GM12878 (cell line): ENCODE results near the gene JCHAIN. TPM values are rescaled to one million over a fixed set of nuclear protein-coding genes. Genes with fewer than 3 reads are reported as not detected.

Experiments used
- ATF7 ChIP-seq: fragments of 450-650 bp; IDR thresholded peaks from 2 replicates; pipeline ENCODE4 v1.6.1; 2016; ENCODE audit warnings: low read depth, mild to moderate bottlenecking
- BRCA1 ChIP-seq: IDR thresholded peaks from 2 replicates; pipeline ENCODE4 v1.6.1; 2011; ENCODE audit warnings: low read depth, low read length, improper control_type of control experiment
- CBX5 ChIP-seq: sonication (generic); IDR thresholded peaks from 2 replicates; pipeline ENCODE4 v1.6.1; 2016; ENCODE audit warnings: low read depth, moderate library complexity, mild to moderate bottlenecking, inconsistent platforms
- CEBPB ChIP-seq, 2 experiments: fragments of 150-350 bp in 1 of 2; IDR thresholded peaks; 2 replicates each; pipeline ENCODE4 v1.6.1; 2012 to 2014; ENCODE audit warnings: low read depth in 2 of 2, low read length in 2 of 2, borderline replicate concordance in 1 of 2, inconsistent platforms in 1 of 2
- CREM ChIP-seq: IDR thresholded peaks from 2 replicates; pipeline ENCODE4 v1.6.1; 2014; ENCODE audit warnings: antibody characterized with exemption, low read depth
- EED ChIP-seq: sonication (generic); IDR thresholded peaks from 2 replicates; pipeline ENCODE4 v1.6.1; 2016; ENCODE audit warnings: antibody characterized with exemption, low read depth
- FOXM1 ChIP-seq: IDR thresholded peaks from 2 replicates; pipeline ENCODE4 v1.6.1; 2012; ENCODE audit warnings: low read depth, mild to moderate bottlenecking, inconsistent platforms, low read length, moderate library complexity
- HDAC2 ChIP-seq: fragments of 200-600 bp; sonication (generic); IDR thresholded peaks from 2 replicates; pipeline ENCODE4 v1.6.1; 2017
- IRF3 ChIP-seq: fragments of 450-650 bp; IDR thresholded peaks from 2 replicates; pipeline ENCODE4 v1.6.1; 2014; ENCODE audit warnings: mild to moderate bottlenecking
- JUND ChIP-seq: IDR thresholded peaks from 2 replicates; pipeline ENCODE4 v1.6.1; 2012; ENCODE audit warnings: low read depth, mild to moderate bottlenecking, low read length, improper control_type of control experiment, moderate library complexity
- MYC ChIP-seq: IDR thresholded peaks from 2 replicates; pipeline ENCODE4 v1.6.1; 2011; ENCODE audit warnings: mild to moderate bottlenecking, low read length, moderate library complexity, inconsistent platforms; ENCODE audit not compliant: insufficient read depth, insufficient replicate concordance, insufficient read length, severe bottlenecking
- NFIC ChIP-seq: IDR thresholded peaks from 2 replicates; pipeline ENCODE4 v1.6.1; 2012; ENCODE audit warnings: low read depth, mild to moderate bottlenecking, inconsistent platforms, low read length, moderate library complexity
- POLR2A ChIP-seq: IDR thresholded peaks from 2 replicates; pipeline ENCODE4 v1.6.1; 2011; ENCODE audit warnings: low read depth, mild to moderate bottlenecking, low read length
- POLR2AphosphoS5 ChIP-seq: IDR thresholded peaks from 2 replicates; pipeline ENCODE4 v1.6.1; 2011; ENCODE audit warnings: mild to moderate bottlenecking, low read length, inconsistent platforms
- RAD21 ChIP-seq: IDR thresholded peaks from 2 replicates; pipeline ENCODE4 v1.6.1; 2011; ENCODE audit warnings: mild to moderate bottlenecking, low read depth, low read length, moderate library complexity; ENCODE audit not compliant: insufficient read depth
- SIN3A ChIP-seq: IDR thresholded peaks from 2 replicates; pipeline ENCODE4 v1.6.1; 2012; ENCODE audit warnings: low read depth, low read length, improper control_type of control experiment
- SREBF1 ChIP-seq: IDR thresholded peaks from 2 replicates; pipeline ENCODE4 v1.6.1; 2012; ENCODE audit warnings: mild to moderate bottlenecking, low read length
- SRF ChIP-seq, 2 experiments: IDR thresholded peaks; 2 replicates each; pipeline ENCODE4 v1.6.1; 2011; ENCODE audit warnings: low read depth in 2 of 2, low read length in 2 of 2, mild to moderate bottlenecking in 1 of 2, moderate library complexity in 1 of 2
- SUPT20H ChIP-seq: IDR thresholded peaks from 2 replicates; pipeline ENCODE4 v1.6.1; 2011; ENCODE audit warnings: low read depth, mild to moderate bottlenecking, low read length, moderate library complexity, borderline replicate concordance; ENCODE audit not compliant: control insufficient read depth
- TAF1 ChIP-seq: IDR thresholded peaks from 2 replicates; pipeline ENCODE4 v1.6.1; 2011; ENCODE audit warnings: mild to moderate bottlenecking, low read depth, low read length, borderline replicate concordance
- TBL1XR1 ChIP-seq: IDR thresholded peaks from 2 replicates; pipeline ENCODE4 v1.6.1; 2012; ENCODE audit warnings: low read depth, low read length, improper control_type of control experiment
- TCF7 ChIP-seq: IDR thresholded peaks from 2 replicates; pipeline ENCODE4 v1.6.1; 2014; ENCODE audit warnings: antibody characterized with exemption, borderline replicate concordance
- ZBED1 ChIP-seq: IDR thresholded peaks from 2 replicates; pipeline ENCODE4 v1.6.1; 2016; ENCODE audit warnings: borderline replicate concordance
- ZNF274 ChIP-seq: IDR thresholded peaks from one replicate; pipeline ENCODE4 v1.8.0; 2011; ENCODE audit not compliant: insufficient read length, insufficient read depth
- polyA plus RNA-seq, 11 experiments: library from polyadenylated mRNA; depleted of rRNA in 4 of 11; unstranded in 6 of 11; stranded (reverse) in 5 of 11; fragments of >200 nt; fragmentation: Nextera tagmentation in 4 of 11; fragmentation: Illumina TruSeq in 1 of 11; extraction: Ambion mirVana in 4 of 11; extraction: Trizol in 1 of 11; gene quantifications; 1 replicate in 1 of 11; 2 replicates in 10 of 11; pipeline versions ENCODE4 v1.2.1 to v1.2.3, GENCODE V29; 2011 to 2016; ENCODE audit warnings: inconsistent platforms in 2 of 11, missing spikeins in 2 of 11, low read depth in 1 of 11
- total RNA-seq, 4 experiments: library from RNA; depleted of rRNA in 3 of 4; stranded (reverse); fragments of >200 nt in 3 of 4; fragmentation: Illumina TruSeq in 1 of 4; extraction: Trizol in 1 of 4; gene quantifications; 2 replicates each; pipeline versions ENCODE4 v1.2.1 to v1.2.3, GENCODE V29; 2013 to 2021
- TF ChIP-seq, protein P1 (sequence below): IDR thresholded peaks from 2 replicates; pipeline ENCODE4 v1.6.1; 2012; ENCODE audit warnings: improper control_type of control experiment, low read depth, low read length; ENCODE audit not compliant: insufficient replicate concordance

The JCHAIN gene
- total and polyA plus RNA-seq, 10 of the 15 experiments (the other 5 are each of a cell fraction or from before 2014, with no cell fraction given) = 188 to 1,045 (median 486) TPM

DNA sequence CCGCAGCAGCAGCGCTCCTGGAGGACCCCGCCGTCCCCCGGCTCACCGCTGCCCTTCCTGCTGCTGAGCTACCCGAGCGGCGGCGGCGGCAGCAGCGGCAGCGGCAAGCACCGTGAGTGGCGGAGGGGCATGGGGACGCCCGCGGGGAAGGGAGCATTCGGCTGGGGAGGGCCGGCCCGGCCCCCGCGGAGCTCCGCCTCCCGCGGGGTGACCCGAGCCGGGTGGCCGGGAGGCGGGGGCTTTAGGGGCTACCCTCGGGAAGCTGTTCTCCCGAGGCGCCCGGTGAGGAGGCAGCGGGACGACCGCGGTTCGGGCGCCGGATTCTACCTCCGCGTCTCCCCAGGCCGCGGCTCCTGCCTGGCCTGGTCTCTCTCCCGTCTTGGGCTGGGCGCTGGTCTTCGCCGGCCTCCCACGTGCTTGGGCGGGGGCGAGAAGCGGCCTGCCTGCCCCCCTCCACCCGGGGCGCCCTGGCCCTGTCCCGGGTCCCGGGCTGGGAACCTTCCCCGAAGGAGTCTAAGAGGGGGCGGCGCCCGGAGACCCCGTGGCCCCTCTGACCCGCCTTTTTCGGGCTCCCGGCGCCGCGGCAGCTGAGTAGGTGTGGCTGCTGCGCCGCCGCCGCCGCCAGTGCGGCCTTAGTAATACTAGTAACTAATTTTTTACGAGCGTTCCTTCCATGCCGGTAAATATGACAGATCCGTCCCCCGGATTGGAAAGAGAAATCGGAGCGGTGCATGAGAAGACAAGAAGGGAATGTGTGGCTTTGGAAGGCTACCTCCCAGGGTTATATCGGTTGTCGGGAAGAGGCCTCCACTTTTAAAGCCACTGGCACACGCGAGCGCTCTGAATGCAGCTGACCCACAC lies 39.1 kb upstream of the JCHAIN start (continued):
- no peak; the same call in 1 of the 2 replicates for TF ChIP-seq ZBED1
- TF ChIP-seq POLR2AphosphoS5 = no peak
- TF ChIP-seq SIN3A = peak; percentile 10; the same call in 1 of the 2 replicates
- no peak for TF ChIP-seq ATF7
- no peak for TF ChIP-seq JUND
- no peak for TF ChIP-seq TCF7
- TF ChIP-seq SRF (IDR thresholded peaks at IDR 0.05; ENCODE audit: low read depth in 2 of 2, low read length in 2 of 2) = 0 out of 4 replicates have a peak, but pooled peaks of 1 of the 2 experiments have one; percentile 15
- TF ChIP-seq, protein P1, sequence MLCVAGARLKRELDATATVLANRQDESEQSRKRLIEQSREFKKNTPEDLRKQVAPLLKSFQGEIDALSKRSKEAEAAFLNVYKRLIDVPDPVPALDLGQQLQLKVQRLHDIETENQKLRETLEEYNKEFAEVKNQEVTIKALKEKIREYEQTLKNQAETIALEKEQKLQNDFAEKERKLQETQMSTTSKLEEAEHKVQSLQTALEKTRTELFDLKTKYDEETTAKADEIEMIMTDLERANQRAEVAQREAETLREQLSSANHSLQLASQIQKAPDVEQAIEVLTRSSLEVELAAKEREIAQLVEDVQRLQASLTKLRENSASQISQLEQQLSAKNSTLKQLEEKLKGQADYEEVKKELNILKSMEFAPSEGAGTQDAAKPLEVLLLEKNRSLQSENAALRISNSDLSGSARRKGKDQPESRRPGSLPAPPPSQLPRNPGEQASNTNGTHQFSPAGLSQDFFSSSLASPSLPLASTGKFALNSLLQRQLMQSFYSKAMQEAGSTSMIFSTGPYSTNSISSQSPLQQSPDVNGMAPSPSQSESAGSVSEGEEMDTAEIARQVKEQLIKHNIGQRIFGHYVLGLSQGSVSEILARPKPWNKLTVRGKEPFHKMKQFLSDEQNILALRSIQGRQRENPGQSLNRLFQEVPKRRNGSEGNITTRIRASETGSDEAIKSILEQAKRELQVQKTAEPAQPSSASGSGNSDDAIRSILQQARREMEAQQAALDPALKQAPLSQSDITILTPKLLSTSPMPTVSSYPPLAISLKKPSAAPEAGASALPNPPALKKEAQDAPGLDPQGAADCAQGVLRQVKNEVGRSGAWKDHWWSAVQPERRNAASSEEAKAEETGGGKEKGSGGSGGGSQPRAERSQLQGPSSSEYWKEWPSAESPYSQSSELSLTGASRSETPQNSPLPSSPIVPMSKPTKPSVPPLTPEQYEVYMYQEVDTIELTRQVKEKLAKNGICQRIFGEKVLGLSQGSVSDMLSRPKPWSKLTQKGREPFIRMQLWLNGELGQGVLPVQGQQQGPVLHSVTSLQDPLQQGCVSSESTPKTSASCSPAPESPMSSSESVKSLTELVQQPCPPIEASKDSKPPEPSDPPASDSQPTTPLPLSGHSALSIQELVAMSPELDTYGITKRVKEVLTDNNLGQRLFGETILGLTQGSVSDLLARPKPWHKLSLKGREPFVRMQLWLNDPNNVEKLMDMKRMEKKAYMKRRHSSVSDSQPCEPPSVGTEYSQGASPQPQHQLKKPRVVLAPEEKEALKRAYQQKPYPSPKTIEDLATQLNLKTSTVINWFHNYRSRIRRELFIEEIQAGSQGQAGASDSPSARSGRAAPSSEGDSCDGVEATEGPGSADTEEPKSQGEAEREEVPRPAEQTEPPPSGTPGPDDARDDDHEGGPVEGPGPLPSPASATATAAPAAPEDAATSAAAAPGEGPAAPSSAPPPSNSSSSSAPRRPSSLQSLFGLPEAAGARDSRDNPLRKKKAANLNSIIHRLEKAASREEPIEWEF = no peak
- no peak for TF ChIP-seq SUPT20H
- TF ChIP-seq CEBPB (IDR thresholded peaks at IDR 0.05; ENCODE audit: borderline replicate concordance in 1 of 2, low read depth in 2 of 2, low read length in 2 of 2) = no peak
- TF ChIP-seq ZNF274 = no peak
- TF ChIP-seq HDAC2 = no peak
- TF ChIP-seq RAD21 = no peak
- TF ChIP-seq IRF3 = no peak
- TF ChIP-seq CBX5 = peak; percentile 76; the same call in 1 of the 2 replicates
- TF ChIP-seq MYC = no peak
- TF ChIP-seq NFIC = 0 out of 2 replicates have a peak, but pooled peaks have one; percentile 29
- peak; percentile 59 for TF ChIP-seq POLR2A
- peak; percentile 28; the same call in 1 of the 2 replicates for TF ChIP-seq CREM
- no peak for TF ChIP-seq TBL1XR1
- no peak for TF ChIP-seq SREBF1
- TF ChIP-seq EED = peak; percentile 56; the same call in 1 of the 2 replicates
- no peak for TF ChIP-seq TAF1
- TF ChIP-seq BRCA1 = no peak
- no peak for TF ChIP-seq FOXM1
